HG02852 (cell line): ENCODE results near the gene CDK5RAP1.
"Not testable (repeated sequence)": the region's sequence is repeated elsewhere in the genome, so short reads cannot be mapped to it uniquely, and the experiment has no call there.

Experiments
- ATAC-seq: cut with Tn5 transposase; IDR thresholded peaks from one replicate; pipeline ENCODE4 v1.9.1; 2021; ENCODE audit warnings: mild to moderate bottlenecking, moderate library complexity; ENCODE audit not compliant: unreplicated experiment

CDK5RAP1 gene, protein sequence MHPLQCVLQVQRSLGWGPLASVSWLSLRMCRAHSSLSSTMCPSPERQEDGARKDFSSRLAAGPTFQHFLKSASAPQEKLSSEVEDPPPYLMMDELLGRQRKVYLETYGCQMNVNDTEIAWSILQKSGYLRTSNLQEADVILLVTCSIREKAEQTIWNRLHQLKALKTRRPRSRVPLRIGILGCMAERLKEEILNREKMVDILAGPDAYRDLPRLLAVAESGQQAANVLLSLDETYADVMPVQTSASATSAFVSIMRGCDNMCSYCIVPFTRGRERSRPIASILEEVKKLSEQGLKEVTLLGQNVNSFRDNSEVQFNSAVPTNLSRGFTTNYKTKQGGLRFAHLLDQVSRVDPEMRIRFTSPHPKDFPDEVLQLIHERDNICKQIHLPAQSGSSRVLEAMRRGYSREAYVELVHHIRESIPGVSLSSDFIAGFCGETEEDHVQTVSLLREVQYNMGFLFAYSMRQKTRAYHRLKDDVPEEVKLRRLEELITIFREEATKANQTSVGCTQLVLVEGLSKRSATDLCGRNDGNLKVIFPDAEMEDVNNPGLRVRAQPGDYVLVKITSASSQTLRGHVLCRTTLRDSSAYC

GRCh38 chr20:33401184-33401920, at the start of gene CDK5RAP1:
Gene CDK5RAP1, minus strand, starts transcription at chr20:33401519. Its CDS starts 4,455 bp downstream, at chr20:33397064.
- ATAC-seq: peak; percentile 82

GRCh38 chr20:33450867-33451266, 49.5 kb upstream of the CDK5RAP1 start:
- ATAC-seq: no peak

GRCh38 chr20:33445881-33446625, 44.7 kb upstream of the CDK5RAP1 start:
- ATAC-seq: no peak

- ATAC-seq: no peak
Measured at GRCh38 chr20:33444797-33445560, 43.7 kb upstream of the CDK5RAP1 start.

GRCh38 chr20:33443512-33444239, 42.4 kb upstream of the CDK5RAP1 start, which contains the start of gene SNTA1:
Gene SNTA1, minus strand, starts transcription at chr20:33443763. Its CDS starts 143 bp downstream, at chr20:33443620.
- peak; percentile 77 for ATAC-seq

DNA sequence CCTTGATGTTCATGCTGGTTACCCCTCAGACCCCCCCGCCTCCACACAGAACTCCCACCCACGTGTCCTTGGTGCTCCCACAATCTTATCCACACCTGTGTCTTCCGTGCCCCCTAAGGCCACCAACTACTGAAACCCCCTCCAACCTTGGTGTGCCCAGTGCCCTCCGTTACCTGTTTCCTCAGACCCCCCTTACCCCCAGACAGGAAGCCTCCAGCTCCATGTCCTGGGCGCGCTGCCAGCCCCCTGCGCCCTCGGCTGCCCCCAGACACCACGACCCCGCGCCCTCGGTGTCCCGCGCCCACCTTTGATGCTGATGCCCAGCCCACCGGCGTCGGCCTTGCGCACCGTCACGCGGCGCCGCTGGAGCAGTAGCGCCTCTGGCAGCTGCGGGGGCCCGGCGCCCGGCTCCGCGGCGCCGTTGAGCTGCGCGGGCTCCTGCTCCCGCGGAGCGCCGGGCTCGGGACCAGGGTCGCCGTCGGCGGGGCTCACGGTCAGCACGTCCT, 41.7 kb upstream of the CDK5RAP1 start:
- peak; percentile 17 for ATAC-seq

GRCh38 chr20:33442136-33443005, 41.1 kb upstream of the CDK5RAP1 start:
- no peak for ATAC-seq

DNA sequence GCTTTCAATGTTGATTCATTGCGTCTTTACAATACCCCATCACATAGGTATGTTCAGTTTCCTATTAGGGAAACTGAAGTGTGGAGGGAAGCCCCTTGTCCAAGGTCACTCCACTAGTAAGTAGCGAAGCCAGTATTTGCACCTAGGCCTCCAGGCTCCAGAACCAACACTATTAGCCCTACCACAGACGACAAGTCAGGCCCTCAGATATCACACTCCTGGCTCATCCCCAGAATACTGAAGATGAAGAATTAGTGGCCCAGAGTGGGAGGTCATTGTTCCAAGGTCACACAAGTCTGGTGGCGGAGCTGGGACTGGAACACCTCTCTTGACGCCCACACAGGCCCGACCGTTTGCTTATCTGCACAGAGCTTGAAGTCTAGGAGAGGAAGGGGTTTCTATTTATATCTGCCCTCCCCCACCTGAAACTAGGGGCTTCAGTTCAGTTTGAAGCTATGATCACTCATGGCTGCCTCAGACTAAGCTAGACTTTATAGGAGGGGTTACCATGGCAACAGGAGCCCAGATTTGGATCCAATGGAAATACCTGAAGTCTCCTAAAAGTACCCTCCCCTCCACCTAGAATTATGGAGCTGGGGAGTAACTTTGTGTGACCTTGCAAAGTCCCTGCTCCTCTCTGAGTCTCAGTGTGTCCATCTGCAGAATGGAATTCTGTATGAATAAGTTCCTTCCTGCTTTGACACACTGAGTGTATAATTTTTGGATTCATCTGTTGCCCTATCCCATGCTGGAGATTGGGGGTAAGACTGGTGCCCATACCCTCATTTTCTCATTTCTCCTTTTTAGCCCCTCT, 40.0 kb upstream of the CDK5RAP1 start:
- no peak for ATAC-seq

DNA sequence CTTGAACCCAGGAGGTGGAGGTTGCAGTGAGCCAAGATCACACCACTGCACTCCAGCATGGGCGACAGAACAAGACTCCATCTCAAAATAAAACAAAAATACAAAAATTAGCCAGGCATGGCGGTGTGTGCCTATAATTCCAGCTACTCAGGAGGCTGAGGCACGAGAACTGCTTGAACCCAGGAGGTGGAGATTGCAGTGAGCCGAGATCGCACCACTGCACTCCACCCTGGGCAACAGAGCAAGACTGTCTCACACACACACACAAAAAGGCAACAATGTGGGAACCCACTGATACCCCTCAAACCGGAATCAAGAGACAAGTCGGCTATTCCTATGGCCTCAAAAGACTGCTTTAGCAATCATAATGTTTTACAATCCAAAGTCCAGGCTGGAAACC, 39.2 kb upstream of the CDK5RAP1 start:
- ATAC-seq: not testable (repeated sequence)

DNA sequence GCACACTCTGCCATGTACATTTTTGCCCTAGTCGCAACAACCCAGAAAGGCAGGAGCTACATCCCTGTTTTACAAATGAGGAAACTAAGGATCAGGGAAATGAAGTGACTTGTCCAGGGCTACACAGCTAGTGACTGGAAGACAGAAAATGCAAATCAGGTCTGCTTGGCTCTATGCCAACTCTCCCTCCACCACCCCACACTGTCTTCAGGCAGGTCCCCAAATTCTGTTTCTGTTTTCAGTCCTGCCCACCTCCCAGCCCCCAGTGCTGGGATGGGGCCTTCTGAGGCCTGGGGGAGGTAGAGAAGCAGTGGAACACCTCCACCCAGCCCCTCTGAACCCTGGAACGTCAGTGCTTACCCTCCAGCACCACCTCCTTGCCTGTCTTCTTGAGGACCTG, 37.2 kb upstream of the CDK5RAP1 start:
- no peak for ATAC-seq

- no peak for ATAC-seq
Measured at GRCh38 chr20:33437141-33437911, 36.0 kb upstream of the CDK5RAP1 start.

GRCh38 chr20:33434434-33434833, 33.1 kb upstream of the CDK5RAP1 start:
- no peak for ATAC-seq

DNA sequence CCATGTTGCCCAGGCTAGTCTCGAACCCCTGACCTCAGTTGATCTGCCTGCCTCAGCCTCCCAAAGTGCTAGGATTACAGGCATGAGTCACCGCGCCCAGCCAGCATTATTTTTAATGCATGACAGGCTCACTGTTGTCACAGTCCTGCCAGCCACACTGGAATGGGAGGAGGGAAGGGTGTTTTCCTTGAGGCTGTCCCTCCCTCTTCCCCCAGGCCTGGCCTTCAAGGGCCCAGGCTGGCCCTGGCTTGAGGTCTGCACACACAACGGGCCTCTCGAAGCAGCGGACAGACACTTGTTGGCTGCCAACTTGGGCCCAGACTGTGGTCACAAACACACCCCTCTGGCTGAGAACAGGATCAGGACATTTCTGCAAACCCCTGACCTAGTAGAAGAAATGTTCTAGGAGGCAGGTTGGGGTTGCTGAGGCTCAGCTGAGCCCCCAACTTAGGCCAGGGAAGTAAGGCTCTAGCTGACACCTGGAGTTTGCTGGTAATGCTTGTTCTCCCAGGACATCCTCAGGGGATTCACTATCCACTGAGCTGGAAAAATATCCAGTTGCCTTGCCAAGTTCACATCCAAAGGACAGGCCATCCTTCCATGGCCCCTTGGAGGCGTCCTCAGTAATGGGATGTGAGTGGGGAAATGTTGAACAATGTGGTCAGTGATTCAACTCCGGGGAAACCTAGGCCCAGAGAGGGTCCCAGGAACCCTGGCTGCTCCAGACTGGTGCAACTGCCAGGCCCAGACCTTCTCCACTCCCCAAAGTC, 32.3 kb upstream of the CDK5RAP1 start:
- ATAC-seq: no peak

- no peak for ATAC-seq
Measured at GRCh38 chr20:33431797-33432381, 30.6 kb upstream of the CDK5RAP1 start.

DNA sequence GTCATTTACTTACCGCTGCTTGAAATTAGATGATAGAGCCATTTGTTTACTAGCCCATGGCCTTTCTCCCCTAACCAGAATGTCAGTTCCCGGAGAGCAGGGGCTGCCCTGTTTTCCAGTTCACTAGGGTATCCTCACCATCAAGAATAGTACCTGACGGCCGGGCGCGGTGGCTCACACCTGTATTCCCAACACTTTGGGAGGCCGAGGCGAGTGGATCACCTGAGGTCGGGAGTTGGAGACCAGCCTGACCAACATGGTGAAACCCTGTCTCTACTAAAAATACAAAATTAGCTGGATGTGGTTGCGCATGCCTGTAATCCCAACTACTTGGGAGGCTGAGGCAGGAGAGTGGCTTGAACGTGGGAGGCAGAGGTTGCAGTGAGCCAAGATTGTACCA, 22.6 kb upstream of the CDK5RAP1 start:
- not testable (repeated sequence) for ATAC-seq
